NB4 (cell line): ENCODE data around the gene ARPC1A.
A peak's percentile ranks its signal among the peaks of the same experiment; 100 is the strongest.

Experiments
- CTCF ChIP-seq: IDR thresholded peaks from one replicate; pipeline ENCODE4 v1.5.1; 2012; ENCODE audit warnings: low read depth, low read length
- MAX ChIP-seq: IDR thresholded peaks from 2 replicates; pipeline ENCODE4 v1.6.1; 2011; ENCODE audit warnings: low read depth, low read length
- POLR2A ChIP-seq: IDR thresholded peaks from 2 replicates; pipeline ENCODE4 v1.6.1; 2011; ENCODE audit warnings: mild to moderate bottlenecking; ENCODE audit not compliant: insufficient read length; ENCODE audit errors: extremely low read depth

GRCh38 chr7:99392046-99392445, 66.3 kb downstream of the ARPC1A start:
- TF ChIP-seq CTCF, result no peak
- peak; percentile 1 for TF ChIP-seq POLR2A
- no peak for TF ChIP-seq MAX
